GM21423 (cell line): ENCODE data around the gene SCAMP3.
"Not testable (repeated sequence)": the region's sequence is repeated elsewhere in the genome, so short reads cannot be mapped to it uniquely, and the experiment has no call there.

ENCODE experiments used
- ATAC-seq: cut with Tn5 transposase; IDR thresholded peaks from one replicate; pipeline ENCODE4 v1.9.1; 2021; ENCODE audit warnings: mild to moderate bottlenecking, moderate library complexity; ENCODE audit not compliant: unreplicated experiment

The SCAMP3 gene

GRCh38 chr1:155261852-155262673 is at the start of gene SCAMP3:
SCAMP3 (minus strand) TSS chr1:155262360; CDS start chr1:155262151, 209 bp downstream.
- peak; percentile 90 for ATAC-seq

- ATAC-seq: no peak
Measured at GRCh38 chr1:155309423-155310021, 47.4 kb upstream of the SCAMP3 start.

DNA sequence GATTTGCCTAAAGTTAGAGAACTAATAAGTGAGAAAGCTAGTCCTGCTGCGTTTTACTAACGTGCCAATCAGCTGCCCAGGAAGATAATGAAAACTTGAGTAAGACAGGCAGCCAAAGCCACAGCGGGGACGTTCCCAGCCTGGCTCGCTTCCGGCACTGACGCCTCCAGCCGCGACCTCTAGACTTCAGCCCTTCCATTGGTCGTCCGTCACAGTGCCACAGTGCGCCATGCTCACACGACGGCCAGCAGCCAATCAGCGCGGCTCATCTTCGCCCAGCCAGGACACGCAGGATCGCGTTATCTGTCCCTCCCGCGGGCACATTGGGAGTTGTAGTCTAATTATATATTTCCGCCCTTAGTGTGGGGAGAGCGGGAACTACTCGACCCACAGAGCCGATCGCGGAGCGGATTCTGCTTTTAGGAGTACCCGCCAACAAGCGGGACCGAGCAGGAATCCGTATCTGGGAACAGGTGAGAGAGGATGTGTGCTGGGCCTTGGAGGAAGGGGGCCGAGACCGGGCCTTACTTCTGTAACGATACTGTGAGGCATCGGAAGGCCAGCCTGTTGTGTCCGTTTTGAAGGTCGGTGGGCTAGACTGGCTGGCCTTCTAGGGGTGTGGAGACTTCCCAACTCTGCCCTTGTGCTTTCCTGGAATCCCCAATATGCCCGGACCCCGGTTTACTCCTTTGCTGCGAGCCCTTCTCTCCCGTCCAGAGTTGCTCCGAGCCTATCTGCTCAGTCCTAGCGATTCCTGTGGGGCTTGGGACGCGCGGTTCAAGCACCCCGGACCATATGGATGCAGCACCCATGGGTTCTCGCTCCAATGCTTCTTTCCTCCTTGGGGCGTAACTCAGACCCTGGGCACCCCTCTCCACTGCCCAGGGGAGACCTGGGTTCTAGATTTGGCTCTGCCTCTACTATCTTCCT is 46.6 kb upstream of the SCAMP3 start, which contains the start of gene FDPS:
FDPS (plus strand) TSS at position 374 of the 930 bp plus-strand sequence. CDS start 924 bp downstream, outside the sequence.
- peak; percentile 93 for ATAC-seq

- ATAC-seq: no peak
Measured at GRCh38 chr1:155307247-155307740, 45.1 kb upstream of the SCAMP3 start.

DNA sequence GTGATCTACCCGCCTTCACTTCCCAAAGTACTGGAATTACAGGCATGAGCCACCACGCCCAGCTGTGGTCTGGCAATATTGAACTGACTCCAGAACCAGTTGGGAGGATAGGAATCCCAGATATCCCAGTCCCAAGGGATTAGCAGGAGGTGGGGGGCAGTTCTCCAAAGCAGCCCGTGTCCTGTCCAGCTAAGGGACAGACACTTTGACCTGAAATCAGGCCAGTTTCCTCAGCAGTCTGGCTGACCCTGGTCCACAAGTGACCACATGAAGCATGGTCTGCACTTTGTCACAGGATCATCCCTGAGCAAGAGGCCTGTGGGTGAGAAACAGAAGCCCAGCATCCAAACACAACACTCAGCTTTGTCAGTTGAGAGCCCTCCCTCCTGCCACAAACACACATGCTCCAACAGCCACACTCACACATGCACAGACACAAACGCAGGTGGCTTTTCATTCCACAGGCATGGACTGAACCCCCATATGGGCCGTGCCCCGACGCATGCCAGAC is 43.8 kb upstream of the SCAMP3 start:
- no peak for ATAC-seq

- no peak for ATAC-seq
Measured at GRCh38 chr1:155304558-155305063, 42.5 kb upstream of the SCAMP3 start.

DNA sequence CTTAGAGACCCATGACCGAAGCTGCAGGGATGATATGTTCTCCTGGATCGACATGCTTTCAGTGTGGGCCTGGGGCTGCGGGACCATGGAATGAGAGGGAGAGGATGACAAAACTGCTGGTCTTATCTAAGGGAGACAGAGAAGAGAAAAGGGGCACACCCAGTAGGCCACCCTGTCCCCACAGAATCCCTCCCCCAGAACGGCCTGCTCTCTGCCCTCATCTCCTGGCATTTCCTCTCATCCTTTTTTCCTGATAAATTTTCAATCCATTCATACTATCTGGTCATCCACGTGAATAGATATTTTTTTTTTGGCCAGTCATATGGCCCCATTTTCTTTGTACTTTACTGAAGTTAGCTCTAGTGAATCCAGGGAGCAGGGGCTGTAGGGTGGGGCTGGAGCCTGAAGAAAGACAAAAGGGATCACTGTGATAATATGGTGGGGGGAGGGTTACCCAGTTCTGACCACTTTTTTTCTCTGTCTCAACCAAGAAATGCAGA is 39.2 kb upstream of the SCAMP3 start, which contains the start of gene PKLR:
PKLR (minus strand) TSS at position 97 of the 500 bp plus-strand sequence; CDS start at position 54, 43 bp downstream.
- ATAC-seq: no peak

DNA sequence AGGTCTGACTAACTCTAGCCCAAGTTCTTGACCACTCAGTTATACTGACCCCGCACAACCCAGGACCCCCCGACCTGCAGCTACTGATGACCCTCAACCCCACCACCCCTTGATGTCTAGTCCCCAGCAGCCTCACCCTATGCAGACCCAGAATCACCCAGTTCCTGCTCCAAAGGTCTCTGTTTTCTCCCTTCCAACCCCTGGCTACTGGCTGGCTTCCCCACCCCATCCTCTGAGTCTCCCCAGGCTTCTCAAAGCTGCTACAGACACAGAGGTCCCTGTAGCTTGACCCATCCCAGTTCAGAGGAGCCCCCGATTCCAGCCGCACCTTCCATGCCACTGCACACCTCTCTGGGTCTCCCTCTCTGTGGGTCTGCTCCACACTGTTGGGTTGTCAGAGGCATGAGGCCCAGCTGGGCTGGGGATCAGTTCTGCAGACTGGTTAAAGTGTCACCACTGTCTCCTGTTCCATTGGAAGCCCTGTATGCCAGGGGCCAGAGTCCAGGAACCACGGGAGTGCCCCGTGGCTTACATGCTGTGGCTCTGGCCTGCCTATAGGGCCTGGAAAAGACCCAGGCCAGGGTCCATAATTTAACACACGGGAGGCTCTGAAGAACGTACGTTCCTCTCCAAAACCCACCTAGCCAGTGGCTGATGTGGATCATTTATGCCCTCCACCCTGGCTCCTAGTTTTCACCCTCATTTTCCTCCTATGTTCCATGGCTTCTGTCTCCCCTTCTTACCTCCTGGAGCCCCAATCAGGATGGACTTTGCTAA is 38.6 kb upstream of the SCAMP3 start:
- ATAC-seq: no peak

GRCh38 chr1:155300024-155300423 is 37.9 kb upstream of the SCAMP3 start:
- ATAC-seq: no peak

GRCh38 chr1:155297384-155297783 is 35.2 kb upstream of the SCAMP3 start:
- ATAC-seq: no peak

DNA sequence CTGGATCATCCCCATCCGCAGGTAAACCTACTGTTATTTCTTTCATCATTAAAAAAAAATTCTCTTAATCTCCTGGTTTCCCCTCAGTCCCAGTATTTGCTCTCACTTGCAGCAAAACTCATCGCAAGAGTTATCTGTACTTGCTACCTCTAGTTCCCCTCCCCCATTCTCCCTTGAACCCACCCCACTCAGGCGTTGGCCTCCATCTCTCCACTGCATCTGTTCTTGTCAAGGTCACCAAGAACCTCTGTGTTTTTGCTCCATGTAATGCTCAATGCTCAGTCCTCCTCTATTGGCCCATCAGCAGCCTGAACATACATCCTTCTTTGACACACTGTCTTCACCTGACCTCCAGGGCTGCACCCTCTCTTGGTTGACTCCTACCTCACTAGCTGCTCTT is 34.5 kb upstream of the SCAMP3 start:
- no peak for ATAC-seq

DNA sequence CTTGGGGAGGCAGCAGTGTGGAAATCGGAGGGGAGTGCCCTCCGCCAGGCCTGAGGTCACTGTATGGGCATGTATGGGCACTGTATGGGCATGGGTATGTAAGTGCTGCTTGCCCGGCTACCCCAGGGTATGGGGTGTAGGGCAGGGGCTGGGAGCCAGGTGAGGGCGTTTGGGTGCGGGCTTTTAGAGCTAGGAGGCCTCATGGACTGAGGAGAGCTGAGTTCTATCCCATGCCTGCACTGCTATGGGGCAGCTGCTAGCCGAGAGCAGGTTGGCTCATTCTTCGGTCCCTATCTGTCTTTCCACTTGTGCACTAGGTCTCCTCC is 33.7 kb upstream of the SCAMP3 start:
- no peak for ATAC-seq

- no peak for ATAC-seq
Measured at GRCh38 chr1:155295183-155295941, 33.2 kb upstream of the SCAMP3 start.

DNA sequence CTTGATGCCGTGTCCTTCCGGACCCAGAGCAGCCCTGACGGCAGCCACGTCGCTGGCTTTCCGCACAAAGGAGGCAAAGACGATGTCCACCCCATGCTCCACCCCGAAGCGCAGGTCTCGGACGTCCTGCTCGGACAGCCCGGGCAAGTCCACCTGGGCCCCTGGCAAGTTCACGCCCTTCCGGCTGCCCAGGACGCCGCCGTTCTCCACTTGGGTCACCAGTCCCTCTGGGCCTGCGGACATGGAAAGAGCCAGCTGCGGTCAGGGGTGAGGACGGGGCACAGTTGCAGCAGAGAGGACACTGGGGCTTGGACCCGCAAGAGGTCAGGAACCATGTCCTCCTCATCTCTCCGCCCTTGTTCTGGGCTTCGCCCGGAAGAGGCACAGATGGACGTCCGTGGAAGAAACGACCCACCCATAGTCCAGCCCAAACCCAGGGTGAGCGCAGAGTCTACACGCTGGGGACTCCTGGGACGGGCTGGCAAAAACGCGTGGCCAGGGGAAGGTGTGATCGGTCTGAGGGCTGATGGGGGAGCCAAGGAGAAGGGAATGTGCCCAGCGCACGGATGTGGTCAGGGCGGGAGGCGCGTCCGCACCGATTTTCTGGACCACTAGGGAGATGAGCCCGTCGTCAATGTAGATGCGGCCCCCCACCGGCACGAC is 32.5 kb upstream of the SCAMP3 start:
- no peak for ATAC-seq

- ATAC-seq: no peak
Measured at GRCh38 chr1:155293086-155293749, 31.1 kb upstream of the SCAMP3 start.

DNA sequence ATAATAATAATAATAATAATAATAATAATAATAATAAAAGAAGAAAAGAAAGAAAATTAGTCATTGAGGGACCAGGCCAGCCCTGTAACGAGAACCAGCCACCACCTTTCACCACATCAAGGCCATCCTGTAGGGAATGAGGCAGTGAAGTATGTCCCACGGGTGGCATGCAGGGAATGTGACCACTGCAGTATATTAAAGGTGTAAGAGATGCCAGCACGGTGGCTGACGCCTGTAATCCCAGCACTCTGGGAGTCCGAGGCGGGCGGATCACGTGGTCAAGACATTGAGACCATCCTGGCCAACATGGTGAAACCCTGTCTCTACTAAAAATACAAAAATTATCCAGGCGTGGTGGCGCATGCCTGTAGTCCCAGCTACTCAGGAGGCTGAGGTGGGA is 28.8 kb upstream of the SCAMP3 start:
- ATAC-seq: not testable (repeated sequence)

DNA sequence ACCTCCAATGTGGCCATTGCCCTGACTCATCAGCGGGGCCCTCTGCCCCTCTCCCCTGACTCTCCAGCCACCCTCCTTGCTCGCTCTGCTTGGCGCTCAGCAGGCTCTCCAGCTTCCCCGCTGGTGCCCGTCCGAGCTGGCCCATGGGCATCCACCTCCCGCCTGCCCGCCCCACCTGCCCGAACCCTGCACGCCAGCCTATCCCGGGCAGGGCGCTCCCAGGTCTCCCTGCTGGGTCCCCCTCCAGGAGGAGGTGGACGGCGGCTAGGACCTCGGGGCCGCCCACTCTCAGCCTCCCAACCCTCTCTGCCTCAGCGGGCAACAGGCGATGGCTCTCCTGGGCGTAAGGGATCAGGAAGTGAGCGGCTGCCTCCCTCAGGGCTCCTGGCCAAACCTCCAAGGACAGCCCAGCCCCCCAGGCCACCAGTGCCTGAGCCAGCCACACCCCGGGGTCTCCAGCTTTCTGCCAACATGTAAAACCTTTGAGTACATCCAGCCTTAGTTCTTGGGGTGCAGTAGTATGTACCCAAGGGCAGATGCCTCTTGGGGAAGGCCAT is 25.9 kb upstream of the SCAMP3 start:
- no peak for ATAC-seq

- ATAC-seq: no peak
Measured at GRCh38 chr1:155286544-155286943, 24.4 kb upstream of the SCAMP3 start.
